HG02798 (cell line): ENCODE data around the gene MAP3K20.
A peak's percentile ranks its signal among the peaks of the same experiment; 100 is the strongest.
"Not testable (repeated sequence)": the region's sequence is repeated elsewhere in the genome, so short reads cannot be mapped to it uniquely, and the experiment has no call there.

ENCODE experiments used
- ATAC-seq: cut with Tn5 transposase; IDR thresholded peaks from one replicate; pipeline ENCODE4 v1.9.1; 2021; ENCODE audit warnings: mild to moderate bottlenecking; ENCODE audit not compliant: unreplicated experiment, poor library complexity

MAP3K20 gene

DNA sequence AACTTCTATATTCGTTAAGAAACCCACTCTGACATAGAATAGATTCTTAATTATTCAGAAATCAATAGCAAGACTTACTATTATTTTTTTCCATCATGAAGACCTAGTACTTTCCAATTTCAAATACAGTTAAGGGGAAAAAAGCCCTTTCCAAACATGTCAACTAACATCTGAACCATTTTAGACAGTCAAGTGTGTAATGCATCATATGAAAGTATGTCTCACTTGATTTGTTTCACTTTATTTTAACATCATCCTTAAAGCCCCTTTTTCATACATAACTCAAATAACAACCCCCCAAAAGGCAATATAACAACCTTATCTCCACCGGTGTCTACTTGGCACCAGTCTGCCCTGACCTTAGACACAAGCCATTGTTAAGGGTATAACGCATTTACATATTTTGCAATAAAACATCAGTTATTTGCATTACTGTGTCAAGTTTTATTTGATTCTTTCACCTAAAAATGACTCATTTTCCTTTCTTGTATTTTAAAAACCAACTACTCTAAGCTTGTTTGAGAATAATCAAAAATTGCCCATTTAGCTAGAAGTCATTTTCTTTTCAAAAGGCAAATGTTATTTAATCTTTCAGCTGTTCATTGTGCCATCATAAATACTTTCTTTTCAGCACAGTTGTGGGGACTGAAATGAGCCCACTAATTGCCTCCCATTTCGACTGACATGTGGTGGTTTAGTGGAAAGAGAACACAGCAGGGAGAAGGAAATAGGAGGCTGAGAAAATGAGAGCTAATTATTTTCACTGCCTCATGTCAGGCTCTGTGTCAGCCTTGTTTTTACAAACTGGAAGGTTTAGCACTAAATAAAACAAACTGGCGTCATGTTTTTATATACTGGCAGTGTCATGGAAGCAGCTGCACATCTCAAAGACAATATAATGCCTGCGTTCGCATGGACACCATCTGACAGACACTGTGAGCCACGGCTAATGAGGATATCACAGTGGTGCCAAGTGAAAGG is 174.3 kb downstream of the MAP3K20 start:
- ATAC-seq: no peak

- ATAC-seq: no peak
Measured at GRCh38 chr2:173251225-173251624, 175.6 kb downstream of the MAP3K20 start.

GRCh38 chr2:173252581-173252980 is 176.9 kb downstream of the MAP3K20 start:
- ATAC-seq: no peak

DNA sequence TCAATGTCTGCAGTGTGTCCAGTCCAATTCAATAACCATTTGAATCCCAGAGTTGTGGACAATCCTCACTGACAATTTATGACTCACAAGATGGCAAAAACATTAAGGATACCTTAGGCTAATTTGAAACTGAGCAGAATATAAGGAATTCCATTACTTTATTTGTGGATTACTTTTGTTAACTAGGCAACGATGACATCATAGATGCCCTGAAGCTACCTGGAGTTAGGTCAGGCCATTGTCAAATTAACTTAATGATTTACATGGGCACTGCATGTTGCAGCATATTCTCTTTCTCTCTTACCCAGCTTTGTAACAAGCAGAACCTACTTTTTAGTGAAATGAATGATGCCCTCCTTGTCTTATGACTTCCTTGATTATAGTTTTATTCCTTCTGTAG is 179.0 kb downstream of the MAP3K20 start:
- ATAC-seq: no peak

GRCh38 chr2:173258701-173259100 is 183.1 kb downstream of the MAP3K20 start:
- ATAC-seq: no peak

DNA sequence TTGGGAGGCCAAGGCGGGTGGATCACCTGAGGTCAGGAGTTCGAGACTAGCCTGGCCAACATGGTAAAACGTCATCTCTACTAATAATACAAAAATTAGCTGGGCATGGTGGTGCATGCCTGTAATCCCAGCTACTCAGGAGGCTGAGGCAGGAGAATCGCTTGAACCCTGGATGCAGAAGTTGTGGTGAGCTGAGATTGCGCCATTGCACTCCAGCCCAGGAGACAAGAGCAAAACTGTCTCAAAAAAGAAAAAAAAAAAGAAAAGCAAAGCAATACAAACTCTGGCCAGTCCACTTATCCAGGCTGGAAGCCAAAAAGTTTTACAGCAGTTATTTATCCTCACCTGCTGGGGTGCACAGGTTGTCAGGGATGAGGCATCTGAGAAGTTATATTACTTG is 186.7 kb downstream of the MAP3K20 start:
- not testable (repeated sequence) for ATAC-seq

GRCh38 chr2:173264151-173264550 is 188.5 kb downstream of the MAP3K20 start:
- no peak for ATAC-seq

- peak; percentile 90 for ATAC-seq
Measured at GRCh38 chr2:173264603-173265366, 189.1 kb downstream of the MAP3K20 start.

GRCh38 chr2:173271135-173271534 is 195.5 kb downstream of the MAP3K20 start:
- no peak for ATAC-seq

DNA sequence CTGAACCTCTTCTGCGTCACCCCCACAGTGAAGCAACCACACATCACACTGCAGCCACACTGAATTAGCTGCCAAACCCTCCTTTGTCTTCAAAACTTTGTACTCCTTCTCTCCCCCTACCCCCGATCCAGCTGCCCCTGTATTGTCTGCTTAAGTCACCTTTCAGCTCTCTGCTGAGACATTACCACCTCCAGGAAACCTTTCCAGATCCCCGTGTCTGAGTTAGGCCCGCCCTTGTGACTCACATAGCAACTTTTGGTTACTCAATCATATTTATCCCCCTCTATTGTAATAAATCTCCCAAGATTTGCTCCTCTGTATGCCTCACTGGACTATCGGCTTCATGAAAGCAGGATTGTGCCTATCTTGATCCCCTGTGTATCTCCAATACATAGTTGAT is 196.2 kb downstream of the MAP3K20 start:
- ATAC-seq: no peak

GRCh38 chr2:173272849-173273248 is 197.2 kb downstream of the MAP3K20 start:
- ATAC-seq: no peak

GRCh38 chr2:173278794-173279526 is 203.3 kb downstream of the MAP3K20 start:
- ATAC-seq: no peak

GRCh38 chr2:173279527-173279868 is 203.9 kb downstream of the MAP3K20 start:
- ATAC-seq: no peak

GRCh38 chr2:173280853-173281252 is 205.2 kb downstream of the MAP3K20 start:
- no peak for ATAC-seq

DNA sequence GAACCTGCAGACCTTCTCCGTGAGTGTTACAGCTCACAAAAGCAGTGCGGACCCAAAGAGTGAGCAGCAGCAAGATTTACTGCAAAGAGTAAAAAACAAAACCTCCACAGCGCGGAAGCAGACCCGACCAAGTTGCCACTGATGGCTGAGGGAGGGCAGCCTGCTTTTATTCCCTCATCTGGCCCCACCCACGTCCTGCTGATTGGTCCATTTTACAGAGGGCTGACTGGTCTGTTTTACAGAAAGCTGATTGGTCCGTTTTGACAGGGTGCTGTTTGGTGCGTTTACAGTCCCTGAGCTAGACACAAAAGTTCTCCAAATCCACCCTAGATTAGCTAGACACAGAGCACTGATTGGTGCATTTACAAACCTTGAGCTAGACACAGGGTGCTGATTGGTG is 206.3 kb downstream of the MAP3K20 start:
- not testable (repeated sequence) for ATAC-seq

DNA sequence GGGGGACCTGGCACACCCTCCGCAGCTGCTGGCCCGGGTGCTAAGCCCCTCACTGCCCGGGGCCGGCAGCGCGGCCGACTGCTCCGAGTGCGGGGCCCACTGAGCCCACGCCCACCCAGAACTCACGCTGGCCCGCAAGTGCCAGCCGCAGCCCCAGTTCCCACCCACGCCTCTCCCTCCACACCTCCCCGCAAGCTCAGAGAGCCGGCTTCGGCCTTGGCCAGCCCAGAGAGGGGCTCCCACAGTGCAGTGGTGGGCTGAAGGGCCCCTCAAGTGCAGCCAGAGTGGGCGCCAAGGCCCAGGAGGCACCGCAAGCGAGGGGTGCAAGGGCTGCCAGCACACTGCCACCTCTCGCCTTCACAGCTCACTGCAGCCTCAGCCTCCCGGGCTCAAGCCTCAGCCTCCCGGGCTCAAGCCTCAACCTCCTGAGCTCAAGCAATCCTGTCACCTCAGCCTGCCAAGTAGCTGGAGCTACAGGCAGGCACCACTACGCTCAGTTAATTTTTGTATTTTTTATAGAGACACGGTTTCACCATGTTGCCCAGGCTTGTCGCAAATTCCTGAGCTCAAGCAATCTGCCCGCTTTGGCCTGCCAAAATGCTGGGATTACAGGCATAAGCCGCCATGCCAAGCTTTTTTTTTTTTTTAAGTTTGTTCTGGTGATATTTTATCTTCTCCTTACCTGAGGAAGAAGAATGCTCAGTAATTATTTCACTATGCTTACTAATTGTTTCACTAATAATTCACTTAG is 207.3 kb downstream of the MAP3K20 start:
- no peak for ATAC-seq

GRCh38 chr2:173286153-173286809 is 210.6 kb downstream of the MAP3K20 start:
- peak; percentile 62 for ATAC-seq

- ATAC-seq: no peak
Measured at GRCh38 chr2:173287594-173287993, 211.9 kb downstream of the MAP3K20 start.

- ATAC-seq: no peak
Measured at GRCh38 chr2:173288561-173288960, 212.9 kb downstream of the MAP3K20 start.
